Lung (tissue), 12 donors: ENCODE measurements around the gene EFNA5. TPM values are rescaled to one million over a fixed set of nuclear protein-coding genes. Genes with fewer than 3 reads are reported as not detected.

Source experiments
- ATAC-seq: fragments of 200-7000 bp; cut with Tn5 transposase; one replicate; pipeline ENCODE4 v1.9.1; 2020; ENCODE audit warnings: moderate number of reproducible peaks; ENCODE audit not compliant: insufficient read depth, low FRiP score
- DNase-seq, 3 donors: peaks; one replicate each; pipeline ENCODE4 v3.0.0-alpha.2; 2013 to 2017
- H3K27ac ChIP-seq, 2 donors: one replicate each; pipeline ENCODE4 v1.5.1; 2013; ENCODE audit warnings: mild to moderate bottlenecking in 2 of 2, moderate library complexity in 2 of 2, control low read depth in 1 of 2, inconsistent platforms in 1 of 2, low read depth in 1 of 2, low read length in 1 of 2
- H3K27me3 ChIP-seq, 3 donors: one replicate each; pipeline ENCODE4 v1.5.1; 2013; ENCODE audit warnings: low read length in 2 of 3; ENCODE audit not compliant: control insufficient read depth in 3 of 3, insufficient read depth in 3 of 3
- H3K36me3 ChIP-seq, 4 donors: one replicate each; pipeline ENCODE4 v1.5.1; 2013; ENCODE audit warnings: low read length in 4 of 4, mild to moderate bottlenecking in 1 of 4, moderate library complexity in 1 of 4; ENCODE audit not compliant: control insufficient read depth in 4 of 4, insufficient read depth in 4 of 4
- H3K4me1 ChIP-seq, 5 donors: one replicate each; pipeline ENCODE4 v1.5.1; 2013; ENCODE audit warnings: low read length in 5 of 5, mild to moderate bottlenecking in 2 of 5, moderate library complexity in 1 of 5; ENCODE audit not compliant: control insufficient read depth in 5 of 5, insufficient read depth in 5 of 5
- H3K4me3 ChIP-seq: one replicate; pipeline ENCODE4 v1.5.1; 2013; ENCODE audit warnings: mild to moderate bottlenecking, control low read depth, moderate library complexity
- H3K9ac ChIP-seq, 2 donors: one replicate each; pipeline ENCODE4 v1.5.1; 2013; ENCODE audit warnings: low read length in 2 of 2, control low read depth in 1 of 2; ENCODE audit not compliant: insufficient read depth in 1 of 2
- H3K9me3 ChIP-seq, 4 donors: one replicate each; pipeline ENCODE4 v1.5.1; 2013; ENCODE audit warnings: low read length in 3 of 4, mild to moderate bottlenecking in 1 of 4, moderate library complexity in 1 of 4; ENCODE audit not compliant: control insufficient read depth in 4 of 4, insufficient read depth in 3 of 4
- CTCF ChIP-seq: IDR thresholded peaks from 2 replicates; pipeline ENCODE4 v1.5.1; 2012; ENCODE audit warnings: mild to moderate bottlenecking; ENCODE audit errors: control extremely low read depth, extremely low read depth
- WGBS, 2 donors: extraction: QIAGEN DNeasy Blood & Tissue Kit; methylation state at CpG; one replicate each; pipeline ENCODE4 v1.1.7; 2013; 5-methylcytosine and 5-hydroxymethylcytosine counted together
- polyA plus RNA-seq, 2 donors: library from polyadenylated mRNA; stranded (reverse); fragments of 200-250 nt; gene quantifications; one replicate each; pipeline ENCODE4 v1.2.1, GENCODE V29; 2013
- total RNA-seq, 2 donors: library from RNA; depleted of rRNA in 1 of 2; stranded (reverse); fragments of >200 nt in 1 of 2; gene quantifications; one replicate each; pipeline ENCODE4 v1.2.1, GENCODE V29; 2014 to 2021
- donor health status: control.
- donor health status: control.
- donor health status: Bipolar disorder and iron deficiency.
- donor health status: healthy.
- donor health status: DM: yes; HTN: yes; CAD: no.

The EFNA5 gene
- total and polyA plus RNA-seq, 4 donors, result 2.1 to 18.4 (median 7.8) TPM

GRCh38 chr5:107666051-107666655, 4.6 kb downstream of the EFNA5 start:
- Histone ChIP-seq H3K9ac (no peak overlapping the region), H3K27ac (no peak overlapping the region), H3K9me3 (no peaks in the 10 kb centered on the region), H3K4me3 (no peak overlapping the region), H3K36me3 (peaks cover 0 to 4% (median 0%) of the 10 kb centered on the region in 4 donors), H3K4me1 (peaks cover 0 to 17% (median 4%) of the 10 kb centered on the region in 5 donors), H3K27me3 (peaks cover 0 to 6% (median 0%) of the 10 kb centered on the region in 3 donors)
- DNase-seq, result no peak
- WGBS, 2 donors, result 66 to 84% methylated on average over 3 of the region's 3 CpGs
- ATAC-seq, result no peak
- no peak for TF ChIP-seq CTCF

GRCh38 chr5:107665036-107665570, 5.6 kb downstream of the EFNA5 start:
- H3K36me3 ChIP-seq, result peaks cover 0 to 4% (median 0%) of the 10 kb centered on the region in 4 donors
- H3K27ac ChIP-seq, result no peak overlapping the region
- no peak for ATAC-seq
- H3K9ac ChIP-seq, result no peak overlapping the region
- H3K9me3 ChIP-seq, result no peaks in the 10 kb centered on the region
- H3K4me3 ChIP-seq, result no peak overlapping the region
- peaks cover 0 to 17% (median 4%) of the 10 kb centered on the region in 5 donors for H3K4me1 ChIP-seq
- DNase-seq, result no peak
- H3K27me3 ChIP-seq, result peaks cover 0 to 3% (median 0%) of the 10 kb centered on the region in 3 donors
- 86 to 97% methylated on average over 2 of the region's 2 CpGs for WGBS, 2 donors
- no peak for TF ChIP-seq CTCF

GRCh38 chr5:107663697-107664096, 7.0 kb downstream of the EFNA5 start:
- H3K9ac ChIP-seq, result no peak overlapping the region
- H3K4me1 ChIP-seq, result peaks cover 0 to 16% (median 3%) of the 10 kb centered on the region in 5 donors
- 58 to 68% methylated on average over 1 of the region's 1 CpG for WGBS, 2 donors
- peaks cover 0 to 4% (median 0%) of the 10 kb centered on the region in 4 donors for H3K36me3 ChIP-seq
- no peak for TF ChIP-seq CTCF
- no peak overlapping the region for H3K4me3 ChIP-seq
- ATAC-seq, result no peak
- H3K27ac ChIP-seq, result no peak overlapping the region
- H3K9me3 ChIP-seq, result no peaks in the 10 kb centered on the region
- H3K27me3 ChIP-seq, result no peaks in the 10 kb centered on the region
- no peak for DNase-seq
